GM23338 (cell line): ENCODE data around the gene HRH3.

Experiments used
- ETS1 ChIP-seq: IDR thresholded peaks from 2 replicates; pipeline ENCODE4 v1.6.1; 2016; ENCODE audit warnings: antibody characterized with exemption
- EZH2 ChIP-seq: fragments of 200-600 bp; sonication (generic); IDR thresholded peaks from one replicate; pipeline ENCODE4 v1.8.0; 2017; ENCODE audit warnings: antibody characterized with exemption, mild to moderate bottlenecking, low read depth; ENCODE audit not compliant: unreplicated experiment
- EZH2phosphoT487 ChIP-seq: fragments of 200-600 bp; sonication (generic); IDR thresholded peaks from one replicate; pipeline ENCODE4 v1.8.1; 2018; ENCODE audit warnings: antibody characterized with exemption; ENCODE audit not compliant: unreplicated experiment
- NANOG ChIP-seq: IDR thresholded peaks from 2 replicates; pipeline ENCODE4 v1.6.1; 2016; ENCODE audit warnings: antibody characterized with exemption, borderline replicate concordance
- POLR2AphosphoS5 ChIP-seq: IDR thresholded peaks from 2 replicates; pipeline ENCODE4 v1.6.1; 2016; ENCODE audit warnings: antibody characterized with exemption, low read depth
- TF ChIP-seq, protein P1 (sequence below), 2 experiments: fragments of 200-600 bp in 1 of 2; sonication (generic) in 1 of 2; conservative IDR thresholded peaks; 2 replicates each; pipeline versions ENCODE4 v1.5.1 to v1.6.1; 2016 to 2017; ENCODE audit warnings: antibody characterized with exemption in 2 of 2, low read depth in 2 of 2, mild to moderate bottlenecking in 2 of 2, moderate library complexity in 1 of 2

DNA sequence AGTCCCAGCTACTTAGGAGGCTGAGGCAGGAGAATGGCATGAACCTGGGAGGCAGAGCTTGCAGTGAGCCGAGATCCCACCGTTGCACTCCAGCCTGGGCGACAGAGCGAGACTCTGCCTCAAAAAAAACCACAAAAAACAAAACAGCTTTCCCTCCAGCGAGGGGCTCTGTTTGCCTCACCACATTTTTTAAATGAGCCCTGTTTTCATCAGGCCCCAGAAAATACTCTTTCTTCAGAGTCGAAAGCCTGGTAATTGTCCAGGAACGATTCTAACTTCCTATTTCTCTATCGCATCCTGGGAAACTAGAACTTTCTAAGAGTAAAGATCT lies 25.0 kb downstream of the HRH3 start:
- no peak for TF ChIP-seq ETS1
- TF ChIP-seq, protein P1, sequence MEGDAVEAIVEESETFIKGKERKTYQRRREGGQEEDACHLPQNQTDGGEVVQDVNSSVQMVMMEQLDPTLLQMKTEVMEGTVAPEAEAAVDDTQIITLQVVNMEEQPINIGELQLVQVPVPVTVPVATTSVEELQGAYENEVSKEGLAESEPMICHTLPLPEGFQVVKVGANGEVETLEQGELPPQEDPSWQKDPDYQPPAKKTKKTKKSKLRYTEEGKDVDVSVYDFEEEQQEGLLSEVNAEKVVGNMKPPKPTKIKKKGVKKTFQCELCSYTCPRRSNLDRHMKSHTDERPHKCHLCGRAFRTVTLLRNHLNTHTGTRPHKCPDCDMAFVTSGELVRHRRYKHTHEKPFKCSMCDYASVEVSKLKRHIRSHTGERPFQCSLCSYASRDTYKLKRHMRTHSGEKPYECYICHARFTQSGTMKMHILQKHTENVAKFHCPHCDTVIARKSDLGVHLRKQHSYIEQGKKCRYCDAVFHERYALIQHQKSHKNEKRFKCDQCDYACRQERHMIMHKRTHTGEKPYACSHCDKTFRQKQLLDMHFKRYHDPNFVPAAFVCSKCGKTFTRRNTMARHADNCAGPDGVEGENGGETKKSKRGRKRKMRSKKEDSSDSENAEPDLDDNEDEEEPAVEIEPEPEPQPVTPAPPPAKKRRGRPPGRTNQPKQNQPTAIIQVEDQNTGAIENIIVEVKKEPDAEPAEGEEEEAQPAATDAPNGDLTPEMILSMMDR (conservative IDR thresholded peaks at IDR 0.05; ENCODE audit: low read depth in 2 of 2), result no peak
- no peak for TF ChIP-seq POLR2AphosphoS5
- TF ChIP-seq NANOG, result no peak
- no peak for TF ChIP-seq EZH2
- TF ChIP-seq EZH2phosphoT487, result no peak
